H9 (cell line): ENCODE results near the gene ITGA2. TPM values are rescaled to one million over a fixed set of nuclear protein-coding genes. Genes with fewer than 3 reads are reported as not detected.

ENCODE experiments used
- DNase-seq: peaks from one replicate; pipeline ENCODE4 v3.0.0-alpha.2; 2017
- H2AFZ ChIP-seq: one replicate; pipeline ENCODE4 v1.6.1; 2013; ENCODE audit warnings: mild to moderate bottlenecking, low read length, control low read depth, moderate library complexity
- H2AK5ac ChIP-seq: 2 replicates; pipeline ENCODE4 v1.6.1; 2013; ENCODE audit warnings: low read length, control low read depth, mixed read lengths; ENCODE audit not compliant: insufficient read length
- H2BK120ac ChIP-seq: one replicate; pipeline ENCODE4 v1.6.1; 2013; ENCODE audit warnings: low read depth, mild to moderate bottlenecking, low read length, control low read depth, inconsistent platforms; ENCODE audit not compliant: poor library complexity, severe bottlenecking
- H2BK12ac ChIP-seq: 2 replicates; pipeline ENCODE4 v1.6.1; 2013; ENCODE audit warnings: low read length, control low read depth, mixed read lengths, low read depth; ENCODE audit not compliant: insufficient read length
- H2BK15ac ChIP-seq: 2 replicates; pipeline ENCODE4 v1.6.1; 2013; ENCODE audit warnings: low read depth, low read length, control low read depth
- H2BK20ac ChIP-seq: one replicate; pipeline ENCODE4 v1.6.1; 2013; ENCODE audit warnings: low read depth, mild to moderate bottlenecking, low read length, control low read depth, inconsistent platforms; ENCODE audit not compliant: poor library complexity, severe bottlenecking
- H2BK5ac ChIP-seq: 2 replicates; pipeline ENCODE4 v1.6.1; 2013; ENCODE audit warnings: low read length, control low read depth, mixed read lengths; ENCODE audit not compliant: insufficient read length
- H3K14ac ChIP-seq: 2 replicates; pipeline ENCODE4 v1.6.1; 2013; ENCODE audit warnings: low read length, control low read depth; ENCODE audit not compliant: insufficient read depth
- H3K18ac ChIP-seq: 2 replicates; pipeline ENCODE4 v1.6.1; 2013; ENCODE audit warnings: low read depth, mild to moderate bottlenecking, mixed read lengths, low read length, control low read depth; ENCODE audit not compliant: insufficient read length
- H3K23ac ChIP-seq: 2 replicates; pipeline ENCODE4 v1.6.1; 2013; ENCODE audit warnings: low read length, control low read depth, mixed read lengths, low read depth; ENCODE audit not compliant: insufficient read length
- H3K23me2 ChIP-seq: 2 replicates; pipeline ENCODE4 v1.6.1; 2013; ENCODE audit warnings: low read depth, mild to moderate bottlenecking, mixed read lengths, low read length, control low read depth; ENCODE audit not compliant: insufficient read length, poor library complexity, severe bottlenecking
- H3K27ac ChIP-seq: 2 replicates; pipeline ENCODE4 v1.5.1; 2013; ENCODE audit warnings: low read length, control low read depth, mixed read lengths, low read depth; ENCODE audit not compliant: insufficient read length
- H3K27me3 ChIP-seq: 2 replicates; pipeline ENCODE4 v1.6.1; 2013; ENCODE audit warnings: low read length, control low read depth, inconsistent platforms; ENCODE audit not compliant: insufficient read depth
- H3K4ac ChIP-seq: 2 replicates; pipeline ENCODE4 v1.6.1; 2013; ENCODE audit warnings: low read depth, mild to moderate bottlenecking, control low read depth, inconsistent platforms, low read length, moderate library complexity
- H3K4me1 ChIP-seq: 2 replicates; pipeline ENCODE4 v1.6.1; 2013; ENCODE audit warnings: low read length, control low read depth, inconsistent platforms; ENCODE audit not compliant: insufficient read depth
- H3K4me2 ChIP-seq: 2 replicates; pipeline ENCODE4 v1.6.1; 2013; ENCODE audit warnings: low read length, control low read depth, mixed read lengths; ENCODE audit not compliant: insufficient read length, insufficient read depth
- H3K56ac ChIP-seq: 2 replicates; pipeline ENCODE4 v1.6.1; 2013; ENCODE audit warnings: low read depth, mild to moderate bottlenecking, mixed read lengths, low read length, control low read depth; ENCODE audit not compliant: insufficient read length
- H3K79me1 ChIP-seq: 2 replicates; pipeline ENCODE4 v1.6.1; 2013; ENCODE audit warnings: low read depth, mild to moderate bottlenecking, moderate library complexity, low read length, control low read depth, inconsistent platforms; ENCODE audit not compliant: insufficient read depth, poor library complexity, severe bottlenecking
- H3K79me2 ChIP-seq: 2 replicates; pipeline ENCODE4 v1.6.1; 2013; ENCODE audit warnings: low read length, control low read depth, inconsistent platforms; ENCODE audit not compliant: insufficient read depth
- H3K9ac ChIP-seq: 2 replicates; pipeline ENCODE4 v1.6.1; 2013; ENCODE audit warnings: low read length, control low read depth, mixed read lengths; ENCODE audit not compliant: insufficient read length; ENCODE audit errors: extremely low read depth
- H3K9me3 ChIP-seq: one replicate; pipeline ENCODE4 v1.6.1; 2013; ENCODE audit warnings: low read depth, low read length, inconsistent platforms; ENCODE audit not compliant: control insufficient read depth
- H3T11ph ChIP-seq: one replicate; pipeline ENCODE4 v1.6.1; 2013; ENCODE audit warnings: mild to moderate bottlenecking, low read length, control low read depth, inconsistent platforms
- H4K20me1 ChIP-seq: one replicate; pipeline ENCODE4 v1.6.1; 2013; ENCODE audit not compliant: control insufficient read depth, insufficient read length, insufficient read depth
- H4K5ac ChIP-seq: 2 replicates; pipeline ENCODE4 v1.6.1; 2013; ENCODE audit warnings: low read depth, mild to moderate bottlenecking, mixed read lengths, low read length, control low read depth; ENCODE audit not compliant: insufficient read length
- H4K8ac ChIP-seq: replicated peaks from 2 replicates; pipeline ENCODE4 v1.6.1; 2013; ENCODE audit warnings: low read length, control low read depth, mixed read lengths, low read depth; ENCODE audit not compliant: insufficient read length
- H4K91ac ChIP-seq: 2 replicates; pipeline ENCODE4 v1.6.1; 2013; ENCODE audit warnings: low read depth, mild to moderate bottlenecking, moderate library complexity, mixed read lengths, low read length, control low read depth; ENCODE audit not compliant: insufficient read length
- H3K27ac Mint-ChIP-seq, 3 experiments: 2 replicates in 2 of 3; 3 replicates in 1 of 3; pipeline ENCODE4 v1.8.0; 2020 to 2021; ENCODE audit warnings: mixed read lengths in 3 of 3, mild to moderate bottlenecking in 1 of 3, moderate library complexity in 1 of 3
- H3K27me3 Mint-ChIP-seq: 2 replicates; pipeline ENCODE4 v1.8.0; 2021; ENCODE audit warnings: low read depth, mild to moderate bottlenecking, moderate library complexity, mixed read lengths
- H3K36me3 Mint-ChIP-seq, 3 experiments: 2 replicates in 2 of 3; 3 replicates in 1 of 3; pipeline ENCODE4 v1.8.0; 2020 to 2021; ENCODE audit warnings: low read depth in 3 of 3, mixed read lengths in 3 of 3; ENCODE audit not compliant: insufficient read depth in 1 of 3
- H3K4me1 Mint-ChIP-seq, 2 experiments: 2 replicates each; pipeline ENCODE4 v1.8.0; 2020; ENCODE audit warnings: mixed read lengths in 2 of 2
- H3K4me3 Mint-ChIP-seq, 2 experiments: 2 replicates in 1 of 2; 3 replicates in 1 of 2; pipeline ENCODE4 v1.8.0; 2020 to 2021; ENCODE audit warnings: mild to moderate bottlenecking in 2 of 2, mixed read lengths in 2 of 2, moderate library complexity in 1 of 2
- H3K9me3 Mint-ChIP-seq, 2 experiments: 2 replicates in 1 of 2; 3 replicates in 1 of 2; pipeline ENCODE4 v1.8.0; 2020; ENCODE audit warnings: mild to moderate bottlenecking in 2 of 2, mixed read lengths in 2 of 2, moderate library complexity in 1 of 2
- total RNA-seq: library from RNA; stranded (reverse); gene quantifications from 2 replicates; pipeline ENCODE4 v1.2.1, GENCODE V29; 2021
- TF ChIP-seq, protein P1 (sequence below): fragments of 200-600 bp; sonication (generic); conservative IDR thresholded peaks from 3 replicates; pipeline ENCODE4 v1.8.0; 2021; ENCODE audit warnings: antibody characterized with exemption, mild to moderate bottlenecking

Gene ITGA2
- total RNA-seq, 1 experiment from 2014 or later: 3.0 TPM

DNA sequence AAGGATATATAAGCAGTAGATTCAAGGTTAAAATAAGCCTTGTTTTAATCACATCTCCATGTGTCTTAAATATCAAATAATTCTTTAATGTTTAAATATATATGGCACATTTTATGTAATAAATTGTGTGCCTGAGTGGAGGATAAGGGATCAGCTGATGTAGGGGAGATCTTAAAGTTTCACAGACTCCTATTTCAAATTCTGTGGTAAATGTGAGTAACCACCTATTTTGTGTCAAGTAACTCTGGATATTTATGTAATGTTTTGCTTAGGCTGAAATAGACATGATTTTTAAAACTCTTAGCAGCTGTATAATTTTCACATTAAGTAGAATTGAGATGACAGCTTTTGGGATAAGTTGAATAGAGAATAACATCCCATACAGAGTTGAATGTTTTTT, 41.3 kb upstream of the ITGA2 start:
- no peak for DNase-seq
- H3K23ac ChIP-seq: no peak overlapping the region
- no peak overlapping the region for H2AFZ ChIP-seq
- H4K5ac ChIP-seq: no peak overlapping the region
- H3K4me3 Mint-ChIP-seq: no peak overlapping the region
- H3K14ac ChIP-seq: no peak overlapping the region
- H3K9ac ChIP-seq: no peak overlapping the region
- no peaks in the 10 kb centered on the region for H3K79me2 ChIP-seq
- TF ChIP-seq, protein P1, sequence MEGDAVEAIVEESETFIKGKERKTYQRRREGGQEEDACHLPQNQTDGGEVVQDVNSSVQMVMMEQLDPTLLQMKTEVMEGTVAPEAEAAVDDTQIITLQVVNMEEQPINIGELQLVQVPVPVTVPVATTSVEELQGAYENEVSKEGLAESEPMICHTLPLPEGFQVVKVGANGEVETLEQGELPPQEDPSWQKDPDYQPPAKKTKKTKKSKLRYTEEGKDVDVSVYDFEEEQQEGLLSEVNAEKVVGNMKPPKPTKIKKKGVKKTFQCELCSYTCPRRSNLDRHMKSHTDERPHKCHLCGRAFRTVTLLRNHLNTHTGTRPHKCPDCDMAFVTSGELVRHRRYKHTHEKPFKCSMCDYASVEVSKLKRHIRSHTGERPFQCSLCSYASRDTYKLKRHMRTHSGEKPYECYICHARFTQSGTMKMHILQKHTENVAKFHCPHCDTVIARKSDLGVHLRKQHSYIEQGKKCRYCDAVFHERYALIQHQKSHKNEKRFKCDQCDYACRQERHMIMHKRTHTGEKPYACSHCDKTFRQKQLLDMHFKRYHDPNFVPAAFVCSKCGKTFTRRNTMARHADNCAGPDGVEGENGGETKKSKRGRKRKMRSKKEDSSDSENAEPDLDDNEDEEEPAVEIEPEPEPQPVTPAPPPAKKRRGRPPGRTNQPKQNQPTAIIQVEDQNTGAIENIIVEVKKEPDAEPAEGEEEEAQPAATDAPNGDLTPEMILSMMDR: no peak
- no peak overlapping the region for H3K27ac ChIP-seq
- H2BK5ac ChIP-seq: no peak overlapping the region
- no peaks in the 10 kb centered on the region for H3K9me3 Mint-ChIP-seq
- no peaks in the 10 kb centered on the region for H3K27me3 ChIP-seq
- no peak overlapping the region for H2BK15ac ChIP-seq
- H3K56ac ChIP-seq: no peak overlapping the region
- no peak overlapping the region for H3T11ph ChIP-seq
- no peaks in the 10 kb centered on the region for H3K9me3 ChIP-seq
- no peak overlapping the region for H4K91ac ChIP-seq
- H2BK120ac ChIP-seq: no peak overlapping the region
- H3K4me2 ChIP-seq: no peak overlapping the region
- H3K4me1 Mint-ChIP-seq: no peaks in the 10 kb centered on the region
- no peaks in the 10 kb centered on the region for H3K27me3 Mint-ChIP-seq
- no peaks in the 10 kb centered on the region for H3K23me2 ChIP-seq
- no peaks in the 10 kb centered on the region for H4K20me1 ChIP-seq
- H3K79me1 ChIP-seq: no peaks in the 10 kb centered on the region
- H3K4ac ChIP-seq: no peak overlapping the region
- no peaks in the 10 kb centered on the region for H3K36me3 Mint-ChIP-seq
- no peak overlapping the region for H4K8ac ChIP-seq
- H2BK12ac ChIP-seq: no peak overlapping the region
- H3K18ac ChIP-seq: no peak overlapping the region
- H3K27ac Mint-ChIP-seq: no peak overlapping the region
- no peak overlapping the region for H2AK5ac ChIP-seq
- H3K4me1 ChIP-seq: no peaks in the 10 kb centered on the region
- no peak overlapping the region for H2BK20ac ChIP-seq
